Neural crest cell (in vitro differentiated cells): ENCODE data around the gene GLI2. TPM values are rescaled to one million over a fixed set of nuclear protein-coding genes. Genes with fewer than 3 reads are reported as not detected.

Source experiments
- DNase-seq: peaks from one replicate; pipeline ENCODE4 v3.0.0; 2021; ENCODE audit warnings: low read depth, mixed read lengths, low spot score
- H3K27ac Mint-ChIP-seq: one replicate; pipeline ENCODE4 v1.8.0; 2021; ENCODE audit warnings: mild to moderate bottlenecking, mixed read lengths; ENCODE audit not compliant: unreplicated experiment
- H3K27me3 Mint-ChIP-seq: 2 replicates; pipeline ENCODE4 v1.8.0; 2021; ENCODE audit warnings: low read depth, mild to moderate bottlenecking, mixed read lengths
- H3K36me3 Mint-ChIP-seq: 2 replicates; pipeline ENCODE4 v1.8.0; 2021; ENCODE audit warnings: low read depth, mild to moderate bottlenecking, mixed read lengths
- H3K4me1 Mint-ChIP-seq: 2 replicates; pipeline ENCODE4 v1.8.0; 2021; ENCODE audit warnings: mixed read lengths
- H3K4me3 Mint-ChIP-seq: one replicate; pipeline ENCODE4 v1.8.0; 2021; ENCODE audit warnings: mild to moderate bottlenecking, mixed read lengths
- H3K9me3 Mint-ChIP-seq: 2 replicates; pipeline ENCODE4 v1.8.0; 2021; ENCODE audit warnings: mixed read lengths
- total RNA-seq: library from RNA; stranded (reverse); gene quantifications from 2 replicates; pipeline ENCODE4 v1.2.1, GENCODE V29; 2021
- TF ChIP-seq, protein P1 (sequence below): fragments of 200-600 bp; sonication (generic); conservative IDR thresholded peaks from 2 replicates; pipeline ENCODE4 v1.5.0; 2021; ENCODE audit warnings: antibody characterized with exemption, mild to moderate bottlenecking

The GLI2 gene
- total RNA-seq, 1 donor from 2014 or later, result 48.8 TPM

DNA sequence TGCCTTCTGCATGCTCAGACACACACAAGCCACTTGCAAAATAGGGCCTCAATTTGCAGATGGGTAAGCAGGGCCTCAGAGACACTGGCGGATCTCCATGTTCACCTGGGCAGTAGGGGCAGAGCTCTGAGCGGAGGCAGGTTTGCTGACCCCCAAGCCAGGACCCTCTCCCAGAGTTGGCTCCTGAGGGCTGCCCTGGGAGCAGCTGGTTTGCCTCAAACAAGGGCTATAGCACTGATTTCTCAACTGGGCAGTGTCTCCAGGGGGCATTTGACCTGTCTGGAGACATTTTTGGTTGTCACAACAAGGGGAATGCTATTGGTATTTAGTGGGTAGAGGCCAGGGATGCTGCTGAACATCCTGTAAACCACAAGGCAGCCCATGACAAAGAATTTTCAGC is 11.6 kb downstream of the GLI2 start:
- Mint-ChIP-seq H3K4me3 (no peak overlapping the region), H3K9me3 (peaks cover 4% of the 10 kb centered on the region), H3K27me3 (peaks cover 9% of the 10 kb centered on the region), H3K27ac (no peak overlapping the region), H3K36me3 (peaks cover 4% of the 10 kb centered on the region), H3K4me1 (peaks cover 53% of the 10 kb centered on the region)
- DNase-seq, result no peak
- TF ChIP-seq, protein P1, sequence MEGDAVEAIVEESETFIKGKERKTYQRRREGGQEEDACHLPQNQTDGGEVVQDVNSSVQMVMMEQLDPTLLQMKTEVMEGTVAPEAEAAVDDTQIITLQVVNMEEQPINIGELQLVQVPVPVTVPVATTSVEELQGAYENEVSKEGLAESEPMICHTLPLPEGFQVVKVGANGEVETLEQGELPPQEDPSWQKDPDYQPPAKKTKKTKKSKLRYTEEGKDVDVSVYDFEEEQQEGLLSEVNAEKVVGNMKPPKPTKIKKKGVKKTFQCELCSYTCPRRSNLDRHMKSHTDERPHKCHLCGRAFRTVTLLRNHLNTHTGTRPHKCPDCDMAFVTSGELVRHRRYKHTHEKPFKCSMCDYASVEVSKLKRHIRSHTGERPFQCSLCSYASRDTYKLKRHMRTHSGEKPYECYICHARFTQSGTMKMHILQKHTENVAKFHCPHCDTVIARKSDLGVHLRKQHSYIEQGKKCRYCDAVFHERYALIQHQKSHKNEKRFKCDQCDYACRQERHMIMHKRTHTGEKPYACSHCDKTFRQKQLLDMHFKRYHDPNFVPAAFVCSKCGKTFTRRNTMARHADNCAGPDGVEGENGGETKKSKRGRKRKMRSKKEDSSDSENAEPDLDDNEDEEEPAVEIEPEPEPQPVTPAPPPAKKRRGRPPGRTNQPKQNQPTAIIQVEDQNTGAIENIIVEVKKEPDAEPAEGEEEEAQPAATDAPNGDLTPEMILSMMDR, result no peak

- H3K9me3 Mint-ChIP-seq, result peaks cover 4% of the 10 kb centered on the region
- no peak overlapping the region for H3K4me3 Mint-ChIP-seq
- DNase-seq, result no peak
- TF ChIP-seq, protein P1, result no peak
- peak overlapping the region; percentile 50 for H3K27ac Mint-ChIP-seq
- peaks cover 6% of the 10 kb centered on the region for H3K27me3 Mint-ChIP-seq
- peaks cover 4% of the 10 kb centered on the region for H3K36me3 Mint-ChIP-seq
- H3K4me1 Mint-ChIP-seq, result peaks cover 48% of the 10 kb centered on the region
Measured at GRCh38 chr2:120747706-120748105, 12.0 kb downstream of the GLI2 start.

DNA sequence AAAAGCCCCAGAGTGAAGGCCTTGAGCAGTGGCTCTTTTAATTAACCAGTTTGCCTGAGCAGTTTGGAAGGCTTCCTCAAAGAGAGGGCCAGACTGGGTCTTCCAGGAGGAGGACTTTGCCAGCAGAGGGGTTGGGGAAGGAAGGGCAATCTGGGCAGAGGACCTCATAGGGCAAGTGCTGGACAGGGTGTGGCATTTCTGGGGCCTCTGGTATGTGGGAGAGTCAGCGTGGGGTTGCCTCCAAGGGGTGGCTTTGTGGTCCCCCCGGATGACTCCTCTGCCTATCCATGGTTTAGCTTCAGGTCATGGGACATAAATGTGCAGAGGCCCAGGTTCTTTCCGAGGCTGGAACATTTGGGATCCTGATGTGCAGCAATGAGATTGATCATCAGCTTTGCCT is 12.6 kb downstream of the GLI2 start:
- Mint-ChIP-seq H3K4me1 (peaks cover 43% of the 10 kb centered on the region), H3K9me3 (peaks cover 4% of the 10 kb centered on the region), H3K27me3 (peaks cover 4% of the 10 kb centered on the region), H3K27ac (no peak overlapping the region), H3K4me3 (no peak overlapping the region), H3K36me3 (peaks cover 4% of the 10 kb centered on the region)
- no peak for DNase-seq
- TF ChIP-seq, protein P1, result no peak

DNA sequence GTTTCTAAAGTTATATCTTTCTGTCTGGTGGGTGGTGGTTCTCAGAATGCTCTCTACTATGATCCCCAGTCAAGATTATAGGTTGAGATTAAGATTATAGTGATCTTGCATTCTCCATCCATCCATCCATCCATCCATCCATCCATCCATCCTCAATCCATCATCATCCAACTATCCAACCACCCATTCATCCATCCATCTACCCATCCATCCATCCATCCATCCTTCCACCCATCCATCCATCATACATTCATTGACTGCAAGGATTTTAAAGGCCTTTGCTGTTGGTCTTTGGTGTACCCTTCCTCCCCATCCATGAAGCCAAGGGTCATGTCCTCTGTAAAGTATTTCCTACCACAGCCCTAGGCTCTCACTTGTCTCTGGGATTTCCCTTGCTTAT is 13.1 kb downstream of the GLI2 start:
- Mint-ChIP-seq H3K4me1 (peaks cover 42% of the 10 kb centered on the region), H3K27ac (peak overlapping the region; percentile 54), H3K27me3 (peaks cover 4% of the 10 kb centered on the region), H3K4me3 (no peak overlapping the region), H3K9me3 (peaks cover 4% of the 10 kb centered on the region), H3K36me3 (peaks cover 4% of the 10 kb centered on the region)
- TF ChIP-seq, protein P1, result no peak
- no peak for DNase-seq

DNA sequence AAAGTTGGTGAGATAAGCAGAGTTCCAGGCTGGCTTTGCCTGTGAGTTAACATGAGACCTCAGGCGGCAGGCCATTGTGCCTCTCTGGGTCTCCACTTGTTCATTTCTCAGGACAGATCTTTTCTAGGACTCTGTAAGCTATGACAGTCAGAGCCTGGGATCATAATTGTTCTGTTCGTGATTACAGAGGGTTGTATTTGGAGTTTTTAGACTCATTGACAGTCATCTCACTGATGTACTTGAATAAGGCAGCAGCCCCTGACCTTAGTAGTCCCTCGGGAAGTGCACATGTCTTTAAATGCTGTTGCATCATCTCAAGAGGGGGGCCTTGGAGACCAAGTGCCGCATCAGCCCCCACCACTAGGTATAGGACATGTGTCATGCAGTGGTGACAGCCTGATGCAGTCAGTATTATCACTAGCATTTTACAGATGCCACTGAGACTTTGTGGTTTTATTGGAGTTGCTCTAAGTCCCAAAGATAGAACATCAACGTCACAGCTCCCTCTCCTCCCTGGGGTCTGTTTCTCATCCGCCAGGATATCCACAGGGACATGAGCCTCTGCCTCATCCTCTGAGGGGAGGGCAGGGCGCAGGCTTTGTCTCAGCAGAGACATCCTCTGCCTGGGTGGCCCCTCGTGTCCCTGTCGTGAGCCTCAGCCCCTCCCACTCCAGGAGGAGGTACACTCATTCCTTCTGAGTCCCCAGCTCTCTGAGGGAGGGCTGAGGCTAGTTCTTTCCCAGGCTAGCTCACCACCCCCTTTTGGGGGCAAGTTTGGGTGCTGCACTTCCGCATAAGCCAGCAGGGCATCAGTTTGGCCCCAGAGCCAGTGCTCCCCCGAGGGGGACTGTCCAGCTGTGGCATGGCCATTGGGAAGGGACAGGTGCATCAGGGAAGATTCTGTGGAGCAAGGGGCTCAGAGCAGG is 14.1 kb downstream of the GLI2 start:
- no peak for DNase-seq
- Mint-ChIP-seq H3K27ac (no peak overlapping the region), H3K4me1 (peaks cover 35% of the 10 kb centered on the region), H3K36me3 (peaks cover 4% of the 10 kb centered on the region), H3K27me3 (no peaks in the 10 kb centered on the region), H3K4me3 (no peak overlapping the region), H3K9me3 (peaks cover 6% of the 10 kb centered on the region)
- TF ChIP-seq, protein P1, result no peak
